Natural killer cell (primary cell): ENCODE results near the gene C5orf52. TPM values are rescaled to one million over a fixed set of nuclear protein-coding genes. Genes with fewer than 3 reads are reported as not detected.

ENCODE experiments used
- ATAC-seq, 3 donors: fragments of 150-1000 bp in 2 of 3; fragments of 200-7000 bp in 1 of 3; cut with Tn5 transposase; 1 replicate in 1 of 3; 2 replicates in 2 of 3; pipeline ENCODE4 v1.10.0; 2021; ENCODE audit warnings: mild to moderate bottlenecking in 2 of 3, moderate library complexity in 2 of 3
- DNase-seq, 2 donors: peaks; one replicate each; pipeline versions ENCODE4 v3.0.0 to v3.0.0-alpha.2; 2013 to 2021; ENCODE audit warnings: mixed read lengths in 1 of 2
- H3K27ac ChIP-seq: one replicate; pipeline ENCODE4 v1.5.1; 2013; ENCODE audit warnings: mild to moderate bottlenecking, low read length
- H3K27me3 ChIP-seq: one replicate; pipeline ENCODE4 v1.6.1; 2013; ENCODE audit warnings: low read length; ENCODE audit not compliant: control insufficient read depth, insufficient read depth
- H3K36me3 ChIP-seq: one replicate; pipeline ENCODE4 v1.6.1; 2013; ENCODE audit warnings: low read length; ENCODE audit not compliant: control insufficient read depth, insufficient read depth
- H3K4me1 ChIP-seq: one replicate; pipeline ENCODE4 v1.6.1; 2013; ENCODE audit warnings: low read length; ENCODE audit not compliant: control insufficient read depth, insufficient read depth
- H3K4me3 ChIP-seq: one replicate; pipeline ENCODE4 v1.5.1; 2013; ENCODE audit warnings: low read length
- H3K9me3 ChIP-seq: one replicate; pipeline ENCODE4 v1.6.1; 2013; ENCODE audit warnings: low read length; ENCODE audit not compliant: control insufficient read depth, insufficient read depth
- H3K27ac Mint-ChIP-seq, 2 donors: one replicate each; pipeline ENCODE4 v1.8.0; 2022; ENCODE audit warnings: mild to moderate bottlenecking in 2 of 2, mixed read lengths in 2 of 2, moderate library complexity in 1 of 2
- H3K27me3 Mint-ChIP-seq, 2 donors: one replicate each; pipeline ENCODE4 v1.8.0; 2022; ENCODE audit warnings: low read depth in 2 of 2, mixed read lengths in 2 of 2
- H3K36me3 Mint-ChIP-seq: one replicate; pipeline ENCODE4 v1.8.0; 2022; ENCODE audit warnings: mixed read lengths
- H3K4me1 Mint-ChIP-seq, 2 donors: one replicate each; pipeline ENCODE4 v1.8.0; 2022; ENCODE audit warnings: mixed read lengths in 2 of 2
- H3K4me3 Mint-ChIP-seq: one replicate; pipeline ENCODE4 v1.8.0; 2022; ENCODE audit warnings: mild to moderate bottlenecking, moderate library complexity, mixed read lengths
- H3K9me3 Mint-ChIP-seq, 2 donors: one replicate each; pipeline ENCODE4 v1.8.0; 2022; ENCODE audit warnings: mixed read lengths in 2 of 2
- whole genome bisulfite sequencing: methylation state at CpG from one replicate; pipeline ENCODE4 v1.1.7; 2013; ENCODE audit warnings: missing lambda C conversion rate; ENCODE audit not compliant: insufficient coverage; 5-methylcytosine and 5-hydroxymethylcytosine counted together
- intact Hi-C: fragments of 100-400 bp; cut with micrococcal nuclease; formaldehyde crosslinking; loops from one replicate; pipeline ENCODE4 v1.14.2; 2022
- total RNA-seq, 4 donors: library from RNA; stranded (reverse); fragments of 120-200 nt in 1 of 4; gene quantifications; one replicate each; pipeline versions ENCODE4 v1.2.3 to v1.2.4, GENCODE V29; 2013 to 2022
- TF ChIP-seq, protein P1 (sequence below): fragments of 200-600 bp; IDR thresholded peaks from one replicate; pipeline ENCODE4 v1.8.0; 2022; ENCODE audit warnings: antibody characterized with exemption

Gene C5orf52
- total RNA-seq, 3 donors from 2014 or later (not counting 1 experiment from before 2014, with no cell fraction given) = not detected

DNA sequence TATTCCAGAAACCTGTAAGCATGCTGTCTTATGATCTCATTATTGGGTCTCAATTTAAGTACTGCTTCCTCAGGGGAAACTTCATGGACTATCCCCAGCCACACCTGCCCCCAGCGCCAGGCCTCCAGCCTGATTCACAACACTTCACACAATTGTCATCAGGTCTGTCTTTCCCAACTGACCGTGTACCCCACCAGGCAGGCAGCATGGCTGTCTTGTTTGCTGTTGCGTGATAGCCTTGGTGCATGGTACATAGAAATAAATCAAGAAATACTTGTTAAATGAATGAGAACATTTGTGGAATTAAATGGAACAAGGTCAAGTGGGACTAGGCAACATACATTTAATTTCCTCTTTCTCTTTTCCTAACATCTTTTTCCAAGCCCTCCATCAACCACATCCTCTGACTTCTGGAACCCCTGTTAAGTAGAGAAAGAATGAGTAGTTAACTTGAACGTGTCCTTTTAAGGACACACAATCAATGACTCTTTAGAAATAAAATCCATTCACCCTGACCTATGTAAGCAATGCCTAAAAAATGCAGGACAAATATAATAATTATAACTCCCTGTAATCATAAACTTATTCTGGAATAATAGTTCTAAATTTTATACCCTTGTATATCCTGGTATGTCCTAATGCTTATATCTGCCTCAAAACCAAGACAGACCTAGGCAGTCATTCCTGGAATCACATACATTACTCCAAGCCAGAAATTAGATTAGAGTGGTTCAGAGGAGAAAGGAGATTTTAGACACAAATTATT lies 42.7 kb downstream of the C5orf52 start:
- H3K4me1 ChIP-seq = no peaks in the 10 kb centered on the region
- TF ChIP-seq, protein P1, sequence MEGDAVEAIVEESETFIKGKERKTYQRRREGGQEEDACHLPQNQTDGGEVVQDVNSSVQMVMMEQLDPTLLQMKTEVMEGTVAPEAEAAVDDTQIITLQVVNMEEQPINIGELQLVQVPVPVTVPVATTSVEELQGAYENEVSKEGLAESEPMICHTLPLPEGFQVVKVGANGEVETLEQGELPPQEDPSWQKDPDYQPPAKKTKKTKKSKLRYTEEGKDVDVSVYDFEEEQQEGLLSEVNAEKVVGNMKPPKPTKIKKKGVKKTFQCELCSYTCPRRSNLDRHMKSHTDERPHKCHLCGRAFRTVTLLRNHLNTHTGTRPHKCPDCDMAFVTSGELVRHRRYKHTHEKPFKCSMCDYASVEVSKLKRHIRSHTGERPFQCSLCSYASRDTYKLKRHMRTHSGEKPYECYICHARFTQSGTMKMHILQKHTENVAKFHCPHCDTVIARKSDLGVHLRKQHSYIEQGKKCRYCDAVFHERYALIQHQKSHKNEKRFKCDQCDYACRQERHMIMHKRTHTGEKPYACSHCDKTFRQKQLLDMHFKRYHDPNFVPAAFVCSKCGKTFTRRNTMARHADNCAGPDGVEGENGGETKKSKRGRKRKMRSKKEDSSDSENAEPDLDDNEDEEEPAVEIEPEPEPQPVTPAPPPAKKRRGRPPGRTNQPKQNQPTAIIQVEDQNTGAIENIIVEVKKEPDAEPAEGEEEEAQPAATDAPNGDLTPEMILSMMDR = no peak
- intact Hi-C loops = loop anchor here (10.0 kb wide), 1 partner anchor 279 kb away; no protein-coding TSS in a partner anchor
- no peak overlapping the region for H3K4me3 Mint-ChIP-seq
- H3K9me3 Mint-ChIP-seq = no peaks in the 10 kb centered on the region
- H3K4me1 Mint-ChIP-seq = no peaks in the 10 kb centered on the region
- H3K27ac Mint-ChIP-seq = no peak overlapping the region
- no peaks in the 10 kb centered on the region for H3K36me3 ChIP-seq
- no peak for ATAC-seq
- H3K27me3 ChIP-seq = no peaks in the 10 kb centered on the region
- no peak overlapping the region for H3K27ac ChIP-seq
- peaks cover 3 to 7% of the 10 kb centered on the region in 2 donors for H3K27me3 Mint-ChIP-seq
- no peak overlapping the region for H3K4me3 ChIP-seq
- DNase-seq = no peak
- WGBS = 98% methylated on average over 3 of the region's 4 CpGs
- no peaks in the 10 kb centered on the region for H3K9me3 ChIP-seq
- no peaks in the 10 kb centered on the region for H3K36me3 Mint-ChIP-seq

DNA sequence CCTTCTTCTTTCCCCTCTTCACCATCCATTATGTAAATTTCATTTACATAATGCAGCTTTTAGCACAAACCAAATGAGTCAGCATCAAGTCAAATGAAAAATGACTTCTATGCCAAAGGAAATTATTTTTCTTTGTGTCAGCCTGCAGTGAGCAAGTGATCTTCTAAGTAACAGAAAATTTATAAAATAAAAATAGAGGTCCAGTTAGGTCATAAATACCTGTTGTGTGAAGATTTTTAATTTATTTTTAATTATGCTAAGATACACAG lies 43.2 kb downstream of the C5orf52 start:
- ATAC-seq (no peak), DNase-seq (no peak)
- no peaks in the 10 kb centered on the region for H3K36me3 Mint-ChIP-seq
- H3K36me3 ChIP-seq = no peaks in the 10 kb centered on the region
- no peaks in the 10 kb centered on the region for H3K9me3 Mint-ChIP-seq
- H3K27me3 Mint-ChIP-seq = peaks cover 3 to 7% of the 10 kb centered on the region in 2 donors
- TF ChIP-seq, protein P1 = no peak
- no peaks in the 10 kb centered on the region for H3K9me3 ChIP-seq
- no peaks in the 10 kb centered on the region for H3K4me1 Mint-ChIP-seq
- H3K4me3 Mint-ChIP-seq = no peak overlapping the region
- H3K27ac Mint-ChIP-seq = no peak overlapping the region
- no peak overlapping the region for H3K27ac ChIP-seq
- no peak overlapping the region for H3K4me3 ChIP-seq
- H3K27me3 ChIP-seq = no peaks in the 10 kb centered on the region
- H3K4me1 ChIP-seq = no peaks in the 10 kb centered on the region
- intact Hi-C loops = loop anchor here (10.0 kb wide), 1 partner anchor 280 kb away; no protein-coding TSS in a partner anchor

GRCh38 chr5:157718519-157718918 lies 47.2 kb downstream of the C5orf52 start:
- Histone ChIP-seq H3K9me3 (no peaks in the 10 kb centered on the region), H3K27me3 (no peaks in the 10 kb centered on the region), H3K27ac (no peak overlapping the region), H3K4me1 (no peaks in the 10 kb centered on the region), H3K4me3 (no peak overlapping the region), H3K36me3 (no peaks in the 10 kb centered on the region)
- no peak overlapping the region for H3K27ac Mint-ChIP-seq
- ATAC-seq (peak; percentile 67 to 81 (median 75)), DNase-seq (peak in 1 of 2 donors; percentile 68)
- H3K4me3 Mint-ChIP-seq = no peak overlapping the region
- H3K27me3 Mint-ChIP-seq = peaks cover under 1 to 2% of the 10 kb centered on the region in 2 donors
- H3K36me3 Mint-ChIP-seq = no peaks in the 10 kb centered on the region
- TF ChIP-seq, protein P1 = peak; percentile 18
- H3K9me3 Mint-ChIP-seq = no peaks in the 10 kb centered on the region
- H3K4me1 Mint-ChIP-seq = no peaks in the 10 kb centered on the region
- 5% methylated on average over 4 of the region's 4 CpGs for WGBS
- intact Hi-C loops = loop anchor here (10.0 kb wide), 1 partner anchor 284 kb away; no protein-coding TSS in a partner anchor

DNA sequence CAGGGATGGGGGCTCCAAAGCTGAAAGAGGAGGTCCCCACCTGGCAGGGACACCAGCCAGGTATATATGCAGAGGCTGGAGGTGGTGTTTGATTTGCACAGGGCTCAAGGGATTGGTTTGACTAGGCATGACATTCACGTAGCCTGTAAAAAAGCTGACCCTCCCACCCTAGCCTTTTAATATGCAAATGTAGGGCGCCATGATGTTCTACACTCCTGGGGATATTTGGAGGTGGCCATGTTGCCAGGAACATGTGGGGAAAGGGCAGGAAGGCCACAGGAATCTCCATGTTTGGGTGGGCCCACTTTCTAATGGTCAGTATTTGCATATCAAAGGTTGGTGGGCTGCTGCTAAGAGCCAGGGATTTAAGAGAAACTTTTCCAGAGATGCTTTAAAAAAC lies 47.9 kb downstream of the C5orf52 start:
- DNase-seq (no peak), ATAC-seq (no peak)
- intact Hi-C loops = loop anchor here (10.0 kb wide), 1 partner anchor 284 kb away; no protein-coding TSS in a partner anchor
- 100% methylated on average over 2 of the region's 2 CpGs for WGBS
- Histone ChIP-seq H3K27me3 (no peaks in the 10 kb centered on the region), H3K4me1 (no peaks in the 10 kb centered on the region), H3K9me3 (no peaks in the 10 kb centered on the region), H3K36me3 (no peaks in the 10 kb centered on the region), H3K27ac (no peak overlapping the region), H3K4me3 (no peak overlapping the region)
- Mint-ChIP-seq H3K27me3 (peaks cover 6 to 8% of the 10 kb centered on the region in 2 donors), H3K4me1 (no peaks in the 10 kb centered on the region), H3K27ac (no peak overlapping the region), H3K4me3 (no peak overlapping the region), H3K9me3 (no peaks in the 10 kb centered on the region), H3K36me3 (no peaks in the 10 kb centered on the region)
- TF ChIP-seq, protein P1 = no peak
